22Rv1 (cell line): ENCODE data around the gene PIKFYVE.

Source experiments
- CTCF ChIP-seq: fragments of 450-650 bp; IDR thresholded peaks from 2 replicates; pipeline ENCODE4 v1.5.1; 2017; ENCODE audit warnings: mild to moderate bottlenecking
- ZFX ChIP-seq: fragments of 450-650 bp; IDR thresholded peaks from 2 replicates; pipeline ENCODE4 v1.6.1; 2017; ENCODE audit warnings: antibody characterized with exemption, borderline replicate concordance

- TF ChIP-seq CTCF (no peak), ZFX (no peak)
Observed at GRCh38 chr2:208360259-208361076, 94.4 kb downstream of the PIKFYVE start.
